HL-60 (cell line): Measurements from ENCODE around the gene RERE.

ENCODE experiments used
- DNase-seq, 2 experiments: peaks; one replicate each; pipeline ENCODE4 v3.0.0-alpha.2; 2010 to 2020; ENCODE audit warnings: low read depth in 1 of 2, low spot score in 1 of 2
- H3K27ac ChIP-seq: fragments of 250-450 bp; sonication (Bioruptor Pico); replicated peaks from 2 replicates; pipeline ENCODE4 v1.5.1; 2020; ENCODE audit warnings: mild to moderate bottlenecking, moderate library complexity
- H3K27me3 ChIP-seq: fragments of 250-450 bp; sonication (Bioruptor Pico); 2 replicates; pipeline ENCODE4 v1.5.1; 2021; ENCODE audit warnings: mild to moderate bottlenecking, moderate library complexity; ENCODE audit not compliant: insufficient read depth, poor library complexity, severe bottlenecking
- H3K4me3 ChIP-seq: replicated peaks from 2 replicates; pipeline ENCODE4 v1.5.1; 2011; ENCODE audit warnings: mild to moderate bottlenecking, control low read depth, low read length; ENCODE audit not compliant: insufficient read depth
- CTCF ChIP-seq: IDR thresholded peaks from one replicate; pipeline ENCODE4 v1.5.1; 2011; ENCODE audit warnings: low read length, control low read depth, inconsistent platforms; ENCODE audit not compliant: insufficient read depth
- GABPA ChIP-seq: IDR thresholded peaks from 2 replicates; pipeline ENCODE4 v1.6.1; 2012; ENCODE audit warnings: low read depth
- POLR2AphosphoS5 ChIP-seq: IDR thresholded peaks from 2 replicates; pipeline ENCODE4 v1.6.1; 2012; ENCODE audit warnings: low read depth
- REST ChIP-seq: IDR thresholded peaks from 2 replicates; pipeline ENCODE4 v1.6.1; 2012; ENCODE audit warnings: low read depth; ENCODE audit not compliant: insufficient replicate concordance
- SPI1 ChIP-seq: IDR thresholded peaks from 2 replicates; pipeline ENCODE4 v1.6.1; 2012; ENCODE audit warnings: low read depth, mild to moderate bottlenecking, borderline replicate concordance

Gene RERE

DNA sequence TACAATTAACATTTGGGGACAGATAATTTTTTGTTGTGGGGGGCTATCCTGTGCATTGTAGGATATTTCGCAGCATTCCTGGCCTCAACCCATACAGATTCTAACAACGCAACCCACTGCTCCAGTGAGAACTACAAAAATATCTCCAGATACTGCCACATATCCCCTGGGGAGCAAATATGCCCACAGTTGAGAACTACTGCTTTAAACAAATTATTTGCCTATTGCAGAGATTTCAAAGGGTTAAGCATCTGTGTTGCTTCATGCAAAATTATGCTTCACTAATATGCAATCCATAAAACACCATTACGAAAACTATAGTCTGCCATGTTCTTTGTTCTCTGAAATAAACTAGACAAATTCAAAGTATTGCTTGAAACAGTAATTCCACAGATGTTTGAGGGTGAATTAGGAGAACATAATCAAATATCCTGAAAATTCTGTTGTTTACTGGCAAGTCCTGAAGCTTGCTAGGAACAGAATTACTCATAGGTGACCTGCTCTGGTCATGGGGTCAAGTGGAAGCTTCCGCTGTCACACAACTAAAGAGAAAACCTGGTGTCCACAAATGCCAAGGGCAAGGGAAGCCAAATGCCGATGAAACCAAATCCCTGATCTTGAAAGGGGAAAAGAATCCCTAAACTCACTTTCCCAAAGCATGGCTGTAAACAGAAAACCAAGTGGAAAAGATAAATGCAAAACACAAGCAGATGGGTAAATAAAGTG, 149.4 kb downstream of the RERE start:
- Histone ChIP-seq H3K27me3 (no peaks in the 10 kb centered on the region), H3K27ac (no peak overlapping the region), H3K4me3 (no peak overlapping the region)
- DNase-seq, result no peak
- TF ChIP-seq GABPA (no peak), REST (no peak), SPI1 (no peak), CTCF (no peak), POLR2AphosphoS5 (no peak)

DNA sequence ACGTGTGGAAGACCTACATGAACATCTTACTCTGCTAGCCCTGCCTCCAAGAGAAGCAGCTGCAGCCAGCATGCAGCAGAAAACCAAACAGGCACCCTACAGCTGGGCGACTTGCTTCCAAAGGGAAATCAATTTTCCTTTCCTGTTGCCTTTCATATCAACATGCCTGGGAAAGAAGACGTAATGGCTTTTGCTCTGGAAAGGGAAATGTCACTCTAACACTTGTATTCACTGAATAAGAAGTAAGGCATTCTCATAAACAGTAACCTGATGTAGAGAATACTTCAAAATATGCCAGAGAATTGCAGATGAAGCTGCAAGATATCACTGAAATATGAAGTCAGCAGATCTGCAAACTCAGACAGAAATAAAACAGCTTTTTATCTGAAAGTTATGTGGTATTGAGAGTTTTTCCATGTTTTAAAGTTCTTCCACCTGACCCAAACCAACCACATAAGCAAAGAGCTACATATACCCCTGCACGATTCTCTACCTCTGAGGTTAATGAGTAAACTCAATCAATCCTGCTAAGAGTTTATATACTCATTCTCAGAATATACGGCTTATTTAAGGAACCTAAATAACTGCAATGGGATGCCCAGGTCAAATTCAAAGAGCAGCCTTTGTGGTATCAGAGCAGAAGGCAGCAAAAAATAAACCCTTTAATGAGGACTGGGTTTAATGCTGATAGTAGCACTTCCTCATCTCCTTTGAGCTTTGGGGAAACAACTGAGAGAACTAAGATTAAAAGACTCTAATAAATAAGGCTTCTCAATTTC, 150.9 kb downstream of the RERE start:
- TF ChIP-seq POLR2AphosphoS5 (no peak), SPI1 (peak; percentile 80)
- H3K27ac ChIP-seq, result no peak overlapping the region
- no peak for DNase-seq
- H3K27me3 ChIP-seq, result no peaks in the 10 kb centered on the region
- H3K4me3 ChIP-seq, result no peak overlapping the region

- DNase-seq, result no peak
- no peak overlapping the region for H3K27ac ChIP-seq
- TF ChIP-seq POLR2AphosphoS5 (no peak), CTCF (no peak), SPI1 (no peak), GABPA (no peak), REST (no peak)
- H3K4me3 ChIP-seq, result no peak overlapping the region
- H3K27me3 ChIP-seq, result no peaks in the 10 kb centered on the region
Measured at GRCh38 chr1:8665833-8666232, 151.6 kb downstream of the RERE start.

- Histone ChIP-seq H3K4me3 (no peak overlapping the region), H3K27me3 (no peaks in the 10 kb centered on the region), H3K27ac (no peak overlapping the region)
- TF ChIP-seq REST (no peak), SPI1 (no peak), CTCF (no peak), POLR2AphosphoS5 (no peak), GABPA (no peak)
- no peak for DNase-seq
Measured at GRCh38 chr1:8664887-8665286, 152.6 kb downstream of the RERE start.
